ENCODE results near the gene UBE2V1. TPM values are rescaled to one million over a fixed set of nuclear protein-coding genes. Genes with fewer than 3 reads are reported as not detected.

UBE2V1 gene
- total and polyA plus RNA-seq, 2 of the 13 experiments (the other 11 are each of a cell fraction or from before 2014, with no cell fraction given) = 81.3 to 132 TPM

DNA sequence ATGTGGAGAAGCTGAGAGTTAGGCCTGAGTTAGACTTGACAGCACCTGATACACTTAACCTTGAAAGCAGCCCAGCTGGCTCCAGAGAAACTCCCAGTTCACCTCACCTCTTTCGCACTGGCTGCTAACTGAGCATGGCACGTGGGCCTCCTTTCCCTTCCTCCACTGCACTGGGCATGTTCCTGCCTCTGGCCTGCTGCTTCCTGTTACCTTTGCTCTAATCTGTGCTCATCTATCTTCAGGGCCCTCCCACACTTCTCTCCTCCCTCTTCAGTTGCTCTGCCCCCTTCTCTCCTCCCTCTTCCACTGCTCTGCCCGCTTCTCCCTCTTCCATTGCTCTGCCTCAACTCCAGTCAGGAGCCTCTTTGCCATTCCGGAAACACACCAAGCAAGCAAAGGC, 13.7 kb upstream of the UBE2V1 start (continued):
- TF ChIP-seq, protein P1, sequence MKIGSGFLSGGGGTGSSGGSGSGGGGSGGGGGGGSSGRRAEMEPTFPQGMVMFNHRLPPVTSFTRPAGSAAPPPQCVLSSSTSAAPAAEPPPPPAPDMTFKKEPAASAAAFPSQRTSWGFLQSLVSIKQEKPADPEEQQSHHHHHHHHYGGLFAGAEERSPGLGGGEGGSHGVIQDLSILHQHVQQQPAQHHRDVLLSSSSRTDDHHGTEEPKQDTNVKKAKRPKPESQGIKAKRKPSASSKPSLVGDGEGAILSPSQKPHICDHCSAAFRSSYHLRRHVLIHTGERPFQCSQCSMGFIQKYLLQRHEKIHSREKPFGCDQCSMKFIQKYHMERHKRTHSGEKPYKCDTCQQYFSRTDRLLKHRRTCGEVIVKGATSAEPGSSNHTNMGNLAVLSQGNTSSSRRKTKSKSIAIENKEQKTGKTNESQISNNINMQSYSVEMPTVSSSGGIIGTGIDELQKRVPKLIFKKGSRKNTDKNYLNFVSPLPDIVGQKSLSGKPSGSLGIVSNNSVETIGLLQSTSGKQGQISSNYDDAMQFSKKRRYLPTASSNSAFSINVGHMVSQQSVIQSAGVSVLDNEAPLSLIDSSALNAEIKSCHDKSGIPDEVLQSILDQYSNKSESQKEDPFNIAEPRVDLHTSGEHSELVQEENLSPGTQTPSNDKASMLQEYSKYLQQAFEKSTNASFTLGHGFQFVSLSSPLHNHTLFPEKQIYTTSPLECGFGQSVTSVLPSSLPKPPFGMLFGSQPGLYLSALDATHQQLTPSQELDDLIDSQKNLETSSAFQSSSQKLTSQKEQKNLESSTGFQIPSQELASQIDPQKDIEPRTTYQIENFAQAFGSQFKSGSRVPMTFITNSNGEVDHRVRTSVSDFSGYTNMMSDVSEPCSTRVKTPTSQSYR (CRISPR knock-in tag; IDR thresholded peaks at IDR 0.05; ENCODE audit: borderline replicate concordance) = no peak
- TF ChIP-seq CBX1 (IDR thresholded peaks at IDR 0.05; ENCODE audit: low read depth) (no peak), ZFX (CRISPR knock-in tag; IDR thresholded peaks at IDR 0.05; ENCODE audit: low read depth) (0 out of 2 replicates have a peak, but pooled peaks have one; percentile 19), TGIF2 (CRISPR knock-in tag; IDR thresholded peaks at IDR 0.05) (no peak), PHB2 (IDR thresholded peaks at IDR 0.05; ENCODE audit: partially characterized antibody) (no peak), ZNF17 (CRISPR knock-in tag; IDR thresholded peaks at IDR 0.05) (no peak), ZSCAN25 (CRISPR knock-in tag; IDR thresholded peaks at IDR 0.05) (no peak), PITX1 (CRISPR knock-in tag; IDR thresholded peaks at IDR 0.05) (no peak), REXO4 (CRISPR knock-in tag; IDR thresholded peaks at IDR 0.05; ENCODE audit: borderline replicate concordance) (no peak), PPARG (CRISPR knock-in tag; conservative IDR thresholded peaks at IDR 0.05) (peak; percentile 58; the same call in 1 of the 2 replicates), POLR2A (IDR thresholded peaks at IDR 0.05; ENCODE audit: insufficient read depth in 1 of 2, low read depth in 2 of 2, low read length in 2 of 2) (0 out of 4 replicates have a peak, but pooled peaks of 1 of the 2 experiments have one; percentile 34), GTF2F1 (IDR thresholded peaks at IDR 0.05; ENCODE audit: low read length) (no peak)
- TF ChIP-seq, protein P2, sequence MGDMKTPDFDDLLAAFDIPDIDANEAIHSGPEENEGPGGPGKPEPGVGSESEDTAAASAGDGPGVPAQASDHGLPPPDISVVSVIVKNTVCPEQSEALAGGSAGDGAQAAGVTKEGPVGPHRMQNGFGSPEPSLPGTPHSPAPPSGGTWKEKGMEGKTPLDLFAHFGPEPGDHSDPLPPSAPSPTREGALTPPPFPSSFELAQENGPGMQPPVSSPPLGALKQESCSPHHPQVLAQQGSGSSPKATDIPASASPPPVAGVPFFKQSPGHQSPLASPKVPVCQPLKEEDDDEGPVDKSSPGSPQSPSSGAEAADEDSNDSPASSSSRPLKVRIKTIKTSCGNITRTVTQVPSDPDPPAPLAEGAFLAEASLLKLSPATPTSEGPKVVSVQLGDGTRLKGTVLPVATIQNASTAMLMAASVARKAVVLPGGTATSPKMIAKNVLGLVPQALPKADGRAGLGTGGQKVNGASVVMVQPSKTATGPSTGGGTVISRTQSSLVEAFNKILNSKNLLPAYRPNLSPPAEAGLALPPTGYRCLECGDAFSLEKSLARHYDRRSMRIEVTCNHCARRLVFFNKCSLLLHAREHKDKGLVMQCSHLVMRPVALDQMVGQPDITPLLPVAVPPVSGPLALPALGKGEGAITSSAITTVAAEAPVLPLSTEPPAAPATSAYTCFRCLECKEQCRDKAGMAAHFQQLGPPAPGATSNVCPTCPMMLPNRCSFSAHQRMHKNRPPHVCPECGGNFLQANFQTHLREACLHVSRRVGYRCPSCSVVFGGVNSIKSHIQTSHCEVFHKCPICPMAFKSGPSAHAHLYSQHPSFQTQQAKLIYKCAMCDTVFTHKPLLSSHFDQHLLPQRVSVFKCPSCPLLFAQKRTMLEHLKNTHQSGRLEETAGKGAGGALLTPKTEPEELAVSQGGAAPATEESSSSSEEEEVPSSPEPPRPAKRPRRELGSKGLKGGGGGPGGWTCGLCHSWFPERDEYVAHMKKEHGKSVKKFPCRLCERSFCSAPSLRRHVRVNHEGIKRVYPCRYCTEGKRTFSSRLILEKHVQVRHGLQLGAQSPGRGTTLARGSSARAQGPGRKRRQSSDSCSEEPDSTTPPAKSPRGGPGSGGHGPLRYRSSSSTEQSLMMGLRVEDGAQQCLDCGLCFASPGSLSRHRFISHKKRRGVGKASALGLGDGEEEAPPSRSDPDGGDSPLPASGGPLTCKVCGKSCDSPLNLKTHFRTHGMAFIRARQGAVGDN (CRISPR knock-in tag; IDR thresholded peaks at IDR 0.05) = peak; percentile 27; the same call in 1 of the 2 replicates
- TF ChIP-seq, protein P3, sequence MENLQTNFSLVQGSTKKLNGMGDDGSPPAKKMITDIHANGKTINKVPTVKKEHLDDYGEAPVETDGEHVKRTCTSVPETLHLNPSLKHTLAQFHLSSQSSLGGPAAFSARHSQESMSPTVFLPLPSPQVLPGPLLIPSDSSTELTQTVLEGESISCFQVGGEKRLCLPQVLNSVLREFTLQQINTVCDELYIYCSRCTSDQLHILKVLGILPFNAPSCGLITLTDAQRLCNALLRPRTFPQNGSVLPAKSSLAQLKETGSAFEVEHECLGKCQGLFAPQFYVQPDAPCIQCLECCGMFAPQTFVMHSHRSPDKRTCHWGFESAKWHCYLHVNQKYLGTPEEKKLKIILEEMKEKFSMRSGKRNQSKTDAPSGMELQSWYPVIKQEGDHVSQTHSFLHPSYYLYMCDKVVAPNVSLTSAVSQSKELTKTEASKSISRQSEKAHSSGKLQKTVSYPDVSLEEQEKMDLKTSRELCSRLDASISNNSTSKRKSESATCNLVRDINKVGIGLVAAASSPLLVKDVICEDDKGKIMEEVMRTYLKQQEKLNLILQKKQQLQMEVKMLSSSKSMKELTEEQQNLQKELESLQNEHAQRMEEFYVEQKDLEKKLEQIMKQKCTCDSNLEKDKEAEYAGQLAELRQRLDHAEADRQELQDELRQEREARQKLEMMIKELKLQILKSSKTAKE (CRISPR knock-in tag; IDR thresholded peaks at IDR 0.05; ENCODE audit: borderline replicate concordance) = no peak
- TF ChIP-seq, protein P4, sequence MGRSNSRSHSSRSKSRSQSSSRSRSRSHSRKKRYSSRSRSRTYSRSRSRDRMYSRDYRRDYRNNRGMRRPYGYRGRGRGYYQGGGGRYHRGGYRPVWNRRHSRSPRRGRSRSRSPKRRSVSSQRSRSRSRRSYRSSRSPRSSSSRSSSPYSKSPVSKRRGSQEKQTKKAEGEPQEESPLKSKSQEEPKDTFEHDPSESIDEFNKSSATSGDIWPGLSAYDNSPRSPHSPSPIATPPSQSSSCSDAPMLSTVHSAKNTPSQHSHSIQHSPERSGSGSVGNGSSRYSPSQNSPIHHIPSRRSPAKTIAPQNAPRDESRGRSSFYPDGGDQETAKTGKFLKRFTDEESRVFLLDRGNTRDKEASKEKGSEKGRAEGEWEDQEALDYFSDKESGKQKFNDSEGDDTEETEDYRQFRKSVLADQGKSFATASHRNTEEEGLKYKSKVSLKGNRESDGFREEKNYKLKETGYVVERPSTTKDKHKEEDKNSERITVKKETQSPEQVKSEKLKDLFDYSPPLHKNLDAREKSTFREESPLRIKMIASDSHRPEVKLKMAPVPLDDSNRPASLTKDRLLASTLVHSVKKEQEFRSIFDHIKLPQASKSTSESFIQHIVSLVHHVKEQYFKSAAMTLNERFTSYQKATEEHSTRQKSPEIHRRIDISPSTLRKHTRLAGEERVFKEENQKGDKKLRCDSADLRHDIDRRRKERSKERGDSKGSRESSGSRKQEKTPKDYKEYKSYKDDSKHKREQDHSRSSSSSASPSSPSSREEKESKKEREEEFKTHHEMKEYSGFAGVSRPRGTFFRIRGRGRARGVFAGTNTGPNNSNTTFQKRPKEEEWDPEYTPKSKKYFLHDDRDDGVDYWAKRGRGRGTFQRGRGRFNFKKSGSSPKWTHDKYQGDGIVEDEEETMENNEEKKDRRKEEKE (IDR thresholded peaks at IDR 0.05) = no peak
- TF ChIP-seq, protein P5, sequence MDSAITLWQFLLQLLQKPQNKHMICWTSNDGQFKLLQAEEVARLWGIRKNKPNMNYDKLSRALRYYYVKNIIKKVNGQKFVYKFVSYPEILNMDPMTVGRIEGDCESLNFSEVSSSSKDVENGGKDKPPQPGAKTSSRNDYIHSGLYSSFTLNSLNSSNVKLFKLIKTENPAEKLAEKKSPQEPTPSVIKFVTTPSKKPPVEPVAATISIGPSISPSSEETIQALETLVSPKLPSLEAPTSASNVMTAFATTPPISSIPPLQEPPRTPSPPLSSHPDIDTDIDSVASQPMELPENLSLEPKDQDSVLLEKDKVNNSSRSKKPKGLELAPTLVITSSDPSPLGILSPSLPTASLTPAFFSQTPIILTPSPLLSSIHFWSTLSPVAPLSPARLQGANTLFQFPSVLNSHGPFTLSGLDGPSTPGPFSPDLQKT (CRISPR knock-in tag; IDR thresholded peaks at IDR 0.05; ENCODE audit: borderline replicate concordance) = no peak
- TF ChIP-seq, protein P6, sequence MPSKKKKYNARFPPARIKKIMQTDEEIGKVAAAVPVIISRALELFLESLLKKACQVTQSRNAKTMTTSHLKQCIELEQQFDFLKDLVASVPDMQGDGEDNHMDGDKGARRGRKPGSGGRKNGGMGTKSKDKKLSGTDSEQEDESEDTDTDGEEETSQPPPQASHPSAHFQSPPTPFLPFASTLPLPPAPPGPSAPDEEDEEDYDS (CRISPR knock-in tag; IDR thresholded peaks at IDR 0.05) = no peak
